Measurements from ENCODE around the gene SLC22A23. TPM values are rescaled to one million over a fixed set of nuclear protein-coding genes. Genes with fewer than 3 reads are reported as not detected.

SLC22A23 gene
- total RNA-seq, 1 experiment from 2014 or later = 6.8 TPM

DNA sequence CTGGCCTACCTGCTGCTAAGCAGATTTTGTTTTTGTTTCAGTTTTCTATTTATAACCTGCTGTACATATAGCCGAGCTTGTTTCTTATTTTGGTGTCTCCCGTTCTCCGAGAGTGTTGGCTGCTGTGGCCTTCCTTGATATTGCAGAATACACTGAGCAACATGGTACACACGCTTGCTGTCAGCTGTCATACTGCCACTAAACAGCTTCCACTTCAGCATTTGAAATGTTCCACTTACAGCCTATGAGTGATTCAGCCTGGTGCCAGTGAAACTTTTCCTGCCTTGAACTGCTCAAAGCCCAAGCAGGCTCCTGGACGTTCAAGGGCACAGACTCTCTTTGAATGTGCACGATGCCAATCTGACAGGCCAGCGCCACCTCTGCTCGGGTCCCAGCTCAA, 111.0 kb downstream of the SLC22A23 start:
- Histone ChIP-seq H3K23me2 (ENCODE audit: insufficient read length, low read depth, low read length, poor library complexity, severe bottlenecking) (no peaks in the 10 kb centered on the region), H4K8ac (replicated peaks; ENCODE audit: insufficient read length, low read depth, low read length) (no peak overlapping the region), H2AFZ (ENCODE audit: low read length) (no peak overlapping the region), H4K20me1 (ENCODE audit: control insufficient read depth, insufficient read depth, insufficient read length) (no peaks in the 10 kb centered on the region), H3K18ac (ENCODE audit: insufficient read length, low read depth, low read length) (no peak overlapping the region), H3K79me1 (ENCODE audit: insufficient read depth, low read depth, low read length, poor library complexity, severe bottlenecking) (no peaks in the 10 kb centered on the region), H2BK12ac (ENCODE audit: insufficient read length, low read depth, low read length) (no peak overlapping the region), H3K4me1 (ENCODE audit: insufficient read depth, low read length) (peaks cover 27% of the 10 kb centered on the region; the same call in 1 of the 2 replicates), H3K27me3 (ENCODE audit: insufficient read depth, low read length) (no peaks in the 10 kb centered on the region), H3K27ac (ENCODE audit: insufficient read length, low read depth, low read length) (no peak overlapping the region), H2BK15ac (ENCODE audit: low read depth, low read length) (no peak overlapping the region), H3K9ac (ENCODE audit: extremely low read depth, insufficient read length, low read length) (no peak overlapping the region), H3K14ac (ENCODE audit: insufficient read depth, low read length) (no peak overlapping the region), H4K91ac (ENCODE audit: insufficient read length, low read depth, low read length) (no peak overlapping the region), H3K79me2 (ENCODE audit: insufficient read depth, low read length) (no peaks in the 10 kb centered on the region), H3K4ac (ENCODE audit: low read depth, low read length) (no peak overlapping the region), H3K4me2 (ENCODE audit: insufficient read depth, insufficient read length, low read length) (no peak overlapping the region), H4K5ac (ENCODE audit: insufficient read length, low read depth, low read length) (no peak overlapping the region), H3K23ac (ENCODE audit: insufficient read length, low read depth, low read length) (no peak overlapping the region), H2BK20ac (ENCODE audit: low read depth, low read length, poor library complexity, severe bottlenecking) (no peak overlapping the region), H3K9me3 (ENCODE audit: control insufficient read depth, low read depth, low read length) (no peaks in the 10 kb centered on the region), H3K56ac (ENCODE audit: insufficient read length, low read depth, low read length) (no peak overlapping the region), H2BK120ac (ENCODE audit: low read depth, low read length, poor library complexity, severe bottlenecking) (no peak overlapping the region), H2BK5ac (ENCODE audit: insufficient read length, low read length) (no peak overlapping the region), H3T11ph (ENCODE audit: low read length) (no peak overlapping the region), H2AK5ac (ENCODE audit: insufficient read length, low read length) (no peak overlapping the region)
- Mint-ChIP-seq H3K27ac (peak overlapping the region in 2 of 3 experiments; percentile 41; a peak in 1 of 7 replicates), H3K27me3 (ENCODE audit: low read depth) (peaks cover 3% of the 10 kb centered on the region), H3K9me3 (no peaks in the 10 kb centered on the region), H3K36me3 (ENCODE audit: insufficient read depth in 1 of 3, low read depth in 3 of 3) (peaks cover 0 to 7% (median 0%) of the 10 kb centered on the region in 3 experiments; a peak in 3 of 7 replicates), H3K4me3 (no peak overlapping the region; a peak in 1 of 5 replicates), H3K4me1 (peaks cover 53 to 55% of the 10 kb centered on the region in 2 experiments)
- WGBS (ENCODE audit: extremely low coverage, insufficient read length, low lambda C conversion rate) = no CpG with 5 or more reads among the region's 8 CpGs
- TF ChIP-seq, protein P1, sequence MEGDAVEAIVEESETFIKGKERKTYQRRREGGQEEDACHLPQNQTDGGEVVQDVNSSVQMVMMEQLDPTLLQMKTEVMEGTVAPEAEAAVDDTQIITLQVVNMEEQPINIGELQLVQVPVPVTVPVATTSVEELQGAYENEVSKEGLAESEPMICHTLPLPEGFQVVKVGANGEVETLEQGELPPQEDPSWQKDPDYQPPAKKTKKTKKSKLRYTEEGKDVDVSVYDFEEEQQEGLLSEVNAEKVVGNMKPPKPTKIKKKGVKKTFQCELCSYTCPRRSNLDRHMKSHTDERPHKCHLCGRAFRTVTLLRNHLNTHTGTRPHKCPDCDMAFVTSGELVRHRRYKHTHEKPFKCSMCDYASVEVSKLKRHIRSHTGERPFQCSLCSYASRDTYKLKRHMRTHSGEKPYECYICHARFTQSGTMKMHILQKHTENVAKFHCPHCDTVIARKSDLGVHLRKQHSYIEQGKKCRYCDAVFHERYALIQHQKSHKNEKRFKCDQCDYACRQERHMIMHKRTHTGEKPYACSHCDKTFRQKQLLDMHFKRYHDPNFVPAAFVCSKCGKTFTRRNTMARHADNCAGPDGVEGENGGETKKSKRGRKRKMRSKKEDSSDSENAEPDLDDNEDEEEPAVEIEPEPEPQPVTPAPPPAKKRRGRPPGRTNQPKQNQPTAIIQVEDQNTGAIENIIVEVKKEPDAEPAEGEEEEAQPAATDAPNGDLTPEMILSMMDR (conservative IDR thresholded peaks at IDR 0.05) = no peak
- DNase-seq = no peak
